ENCODE measurements around the gene DOCK3. TPM values are rescaled to one million over a fixed set of nuclear protein-coding genes. Genes with fewer than 3 reads are reported as not detected.
"Not testable (repeated sequence)": the region's sequence is repeated elsewhere in the genome, so short reads cannot be mapped to it uniquely, and the experiment has no call there.

The DOCK3 gene
- total RNA-seq, 3 donors from 2014 or later = 0.17 to 6.1 (median 0.20) TPM

DNA sequence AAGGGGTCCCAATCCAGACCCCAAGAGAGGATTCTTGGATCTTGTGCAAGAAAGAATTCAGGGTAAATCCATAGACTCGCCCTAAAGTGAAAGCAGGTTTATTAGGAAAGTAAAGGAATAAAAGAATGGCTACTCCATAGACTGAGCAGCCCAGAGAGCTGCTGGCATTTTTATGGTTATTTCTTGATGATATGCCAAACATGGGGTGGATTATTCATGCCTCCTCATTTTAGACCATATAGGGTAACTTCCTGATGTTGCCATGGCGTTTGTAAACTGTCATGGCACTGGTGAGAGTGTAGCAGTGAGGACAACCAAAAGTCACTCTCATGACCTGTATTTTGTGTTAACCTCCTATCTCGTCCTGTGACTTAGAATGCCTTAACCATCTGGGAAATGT is 142.2 kb downstream of the DOCK3 start:
- intact Hi-C loops (cut with DNase I, micrococcal nuclease) = no loop called here
- Histone ChIP-seq H3K9me3 (no peaks in the 10 kb centered on the region), H3K4me3 (no peak overlapping the region), H3K4me1 (ENCODE audit: low read depth) (no peaks in the 10 kb centered on the region), H3K36me3 (ENCODE audit: low read depth) (no peaks in the 10 kb centered on the region)
- TF ChIP-seq, protein P1, sequence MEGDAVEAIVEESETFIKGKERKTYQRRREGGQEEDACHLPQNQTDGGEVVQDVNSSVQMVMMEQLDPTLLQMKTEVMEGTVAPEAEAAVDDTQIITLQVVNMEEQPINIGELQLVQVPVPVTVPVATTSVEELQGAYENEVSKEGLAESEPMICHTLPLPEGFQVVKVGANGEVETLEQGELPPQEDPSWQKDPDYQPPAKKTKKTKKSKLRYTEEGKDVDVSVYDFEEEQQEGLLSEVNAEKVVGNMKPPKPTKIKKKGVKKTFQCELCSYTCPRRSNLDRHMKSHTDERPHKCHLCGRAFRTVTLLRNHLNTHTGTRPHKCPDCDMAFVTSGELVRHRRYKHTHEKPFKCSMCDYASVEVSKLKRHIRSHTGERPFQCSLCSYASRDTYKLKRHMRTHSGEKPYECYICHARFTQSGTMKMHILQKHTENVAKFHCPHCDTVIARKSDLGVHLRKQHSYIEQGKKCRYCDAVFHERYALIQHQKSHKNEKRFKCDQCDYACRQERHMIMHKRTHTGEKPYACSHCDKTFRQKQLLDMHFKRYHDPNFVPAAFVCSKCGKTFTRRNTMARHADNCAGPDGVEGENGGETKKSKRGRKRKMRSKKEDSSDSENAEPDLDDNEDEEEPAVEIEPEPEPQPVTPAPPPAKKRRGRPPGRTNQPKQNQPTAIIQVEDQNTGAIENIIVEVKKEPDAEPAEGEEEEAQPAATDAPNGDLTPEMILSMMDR (IDR thresholded peaks at IDR 0.05) = no peak
- no peak for ATAC-seq
- no peak for DNase-seq

GRCh38 chr3:50817756-50818529 is 143.2 kb downstream of the DOCK3 start:
- intact Hi-C loops (cut with DNase I, micrococcal nuclease) = no loop called here
- Histone ChIP-seq H3K4me1 (ENCODE audit: low read depth) (no peaks in the 10 kb centered on the region), H3K4me3 (no peak overlapping the region), H3K9me3 (no peaks in the 10 kb centered on the region), H3K36me3 (ENCODE audit: low read depth) (no peaks in the 10 kb centered on the region)
- ATAC-seq (no peak), DNase-seq (no peak)
- TF ChIP-seq, protein P1 (IDR thresholded peaks at IDR 0.05) = no peak

DNA sequence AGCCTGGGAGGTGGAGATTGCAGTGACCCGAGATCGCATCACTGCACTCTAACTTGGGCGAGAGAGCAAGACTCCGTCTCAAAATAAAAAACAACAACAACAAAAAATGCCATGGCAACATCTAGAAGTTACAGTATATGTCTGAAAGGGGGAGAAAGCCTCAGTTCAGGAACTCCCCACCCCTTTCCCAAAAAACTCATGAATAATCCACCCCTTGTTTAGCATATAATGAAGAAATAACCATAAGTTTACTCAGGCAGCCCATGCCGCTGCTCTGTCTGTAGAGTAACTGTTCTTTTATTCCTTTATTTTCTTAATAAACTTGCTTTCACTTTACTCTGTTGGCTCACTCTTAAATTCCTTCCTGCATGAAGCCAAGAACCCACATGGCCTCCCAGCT is 145.2 kb downstream of the DOCK3 start:
- Histone ChIP-seq H3K36me3 (ENCODE audit: low read depth) (no peaks in the 10 kb centered on the region), H3K9me3 (no peaks in the 10 kb centered on the region), H3K4me1 (ENCODE audit: low read depth) (no peaks in the 10 kb centered on the region), H3K4me3 (no peak overlapping the region)
- no peak for DNase-seq
- TF ChIP-seq, protein P1 (IDR thresholded peaks at IDR 0.05) = no peak
- ATAC-seq = no peak
- intact Hi-C loops (cut with DNase I, micrococcal nuclease) = no loop called here

- Histone ChIP-seq H3K4me1 (ENCODE audit: low read depth) (no peaks in the 10 kb centered on the region), H3K36me3 (ENCODE audit: low read depth) (no peaks in the 10 kb centered on the region), H3K4me3 (no peak overlapping the region), H3K9me3 (no peaks in the 10 kb centered on the region)
- TF ChIP-seq, protein P1 (IDR thresholded peaks at IDR 0.05) = no peak
- DNase-seq (no peak), ATAC-seq (no peak)
- intact Hi-C loops (cut with DNase I, micrococcal nuclease) = no loop called here
Measured at GRCh38 chr3:50825841-50826240, 151.1 kb downstream of the DOCK3 start.

- TF ChIP-seq, protein P1 (IDR thresholded peaks at IDR 0.05) = no peak
- DNase-seq (no peak), ATAC-seq (no peak)
- peaks cover 3% of the 10 kb centered on the region for H3K9me3 ChIP-seq
- H3K4me3 ChIP-seq = no peak overlapping the region
- no peaks in the 10 kb centered on the region for H3K4me1 ChIP-seq (ENCODE audit: low read depth)
- H3K36me3 ChIP-seq (ENCODE audit: low read depth) = no peaks in the 10 kb centered on the region
- intact Hi-C loops (cut with DNase I, micrococcal nuclease) = no loop called here
Measured at GRCh38 chr3:50830451-50830850, 155.7 kb downstream of the DOCK3 start.

GRCh38 chr3:50831009-50831408 is 156.3 kb downstream of the DOCK3 start:
- H3K4me1 ChIP-seq (ENCODE audit: low read depth); H3K4me3 ChIP-seq; ATAC-seq; H3K9me3 ChIP-seq; intact Hi-C loops (cut with DNase I, micrococcal nuclease); DNase-seq; H3K36me3 ChIP-seq (ENCODE audit: low read depth): not testable (repeated sequence)

Data from mucosa of descending colon (tissue), 3 donors.